Gastroesophageal sphincter (tissue), 4 donors: ENCODE measurements around the gene CMTM8. TPM values are rescaled to one million over a fixed set of nuclear protein-coding genes. Genes with fewer than 3 reads are reported as not detected.

Experiments
- ATAC-seq: fragments of 150-250 bp; one replicate; pipeline ENCODE4 v1.9.1; 2016; ENCODE audit warnings: mild to moderate bottlenecking, moderate library complexity
- H3K27ac ChIP-seq, 4 donors: fragments of 200-600 bp; sonication (generic) in 3 of 4; 1 replicate in 3 of 4; 2 replicates in 1 of 4; pipeline ENCODE4 v1.5.1; 2016 to 2019
- H3K27me3 ChIP-seq: fragments of 200-600 bp; sonication (generic); one replicate; pipeline ENCODE4 v1.5.1; 2019
- H3K36me3 ChIP-seq, 2 donors: fragments of 200-600 bp; sonication (generic); one replicate each; pipeline ENCODE4 v1.5.1; 2019; ENCODE audit warnings: control low read depth in 1 of 2
- H3K4me1 ChIP-seq, 3 donors: fragments of 200-600 bp; sonication (generic); 1 replicate in 2 of 3; 2 replicates in 1 of 3; pipeline ENCODE4 v1.5.1; 2016 to 2019; ENCODE audit warnings: control low read depth in 2 of 3
- H3K4me3 ChIP-seq, 2 donors: fragments of 200-600 bp; sonication (generic); one replicate each; pipeline ENCODE4 v1.5.1; 2019; ENCODE audit warnings: mild to moderate bottlenecking in 1 of 2, moderate library complexity in 1 of 2
- H3K9me3 ChIP-seq, 3 donors: fragments of 200-600 bp; sonication (generic); one replicate each; pipeline ENCODE4 v1.5.1; 2017 to 2019; ENCODE audit warnings: control low read depth in 2 of 3
- CTCF ChIP-seq, 4 experiments: fragments of 200-600 bp in 2 of 4; fragments of 450-650 bp in 2 of 4; sonication (generic) in 1 of 4; IDR thresholded peaks; one replicate each; pipeline ENCODE4 v1.5.1; 2017 to 2019; ENCODE audit warnings: antibody characterized with exemption in 4 of 4, mild to moderate bottlenecking in 2 of 4, moderate library complexity in 2 of 4
- EP300 ChIP-seq: sonication (generic); formaldehyde crosslinking; IDR thresholded peaks from one replicate; pipeline ENCODE4 v1.6.1; 2017; ENCODE audit warnings: antibody characterized with exemption, mild to moderate bottlenecking
- POLR2A ChIP-seq, 2 donors: fragments of 450-650 bp; IDR thresholded peaks; one replicate each; pipeline ENCODE4 v1.6.1; 2017; ENCODE audit warnings: antibody characterized with exemption in 2 of 2, mild to moderate bottlenecking in 2 of 2, moderate library complexity in 1 of 2
- POLR2AphosphoS5 ChIP-seq: sonication (generic); formaldehyde crosslinking; IDR thresholded peaks from one replicate; pipeline ENCODE4 v1.6.1; 2017; ENCODE audit warnings: antibody characterized with exemption
- whole genome bisulfite sequencing, 2 donors: methylation state at CpG; one replicate each; pipeline ENCODE4 v1.1.5; 2018; ENCODE audit warnings: low coverage in 1 of 2; 5-methylcytosine and 5-hydroxymethylcytosine counted together
- total RNA-seq, 4 donors: library from RNA; depleted of rRNA; stranded (reverse); fragments of >200 nt; gene quantifications; one replicate each; pipeline ENCODE4 v1.1.0, GENCODE V29; 2016

Gene CMTM8
- total RNA-seq, 4 donors from 2014 or later, result 1.2 to 3.1 (median 1.6) TPM

GRCh38 chr3:32355751-32356291 is 117.3 kb downstream of the CMTM8 start:
- H3K9me3 ChIP-seq, result no peaks in the 10 kb centered on the region
- ATAC-seq, result no peak
- no peaks in the 10 kb centered on the region for H3K4me1 ChIP-seq
- TF ChIP-seq CTCF (IDR thresholded peaks at IDR 0.05), result no peak
- no peak for TF ChIP-seq EP300
- no peak for TF ChIP-seq POLR2AphosphoS5
- TF ChIP-seq POLR2A (IDR thresholded peaks at IDR 0.05), result no peak
- peaks cover 6% of the 10 kb centered on the region for H3K27me3 ChIP-seq
- 72 to 81% methylated on average over 7 to 8 of the region's 8 CpGs for WGBS, 2 donors
- H3K27ac ChIP-seq, result no peak overlapping the region
- H3K4me3 ChIP-seq, result no peak overlapping the region
- no peaks in the 10 kb centered on the region for H3K36me3 ChIP-seq

GRCh38 chr3:32359766-32360492 is 121.4 kb downstream of the CMTM8 start:
- TF ChIP-seq POLR2AphosphoS5 (no peak), POLR2A (IDR thresholded peaks at IDR 0.05) (no peak), EP300 (no peak), CTCF (IDR thresholded peaks at IDR 0.05) (no peak)
- no peak for ATAC-seq
- no peaks in the 10 kb centered on the region for H3K4me1 ChIP-seq
- no peak overlapping the region for H3K4me3 ChIP-seq
- H3K27ac ChIP-seq, result no peak overlapping the region
- no peaks in the 10 kb centered on the region for H3K36me3 ChIP-seq
- H3K27me3 ChIP-seq, result peaks cover 6% of the 10 kb centered on the region
- 88 to 100% methylated on average over 4 to 5 of the region's 5 CpGs for WGBS, 2 donors
- H3K9me3 ChIP-seq, result no peaks in the 10 kb centered on the region

- ATAC-seq, result no peak
- TF ChIP-seq CTCF (IDR thresholded peaks at IDR 0.05) (no peak), EP300 (no peak), POLR2A (IDR thresholded peaks at IDR 0.05) (no peak), POLR2AphosphoS5 (no peak)
- WGBS, 2 donors, result 20 to 49% methylated on average over 1 to 2 of the region's 4 CpGs
Observed at GRCh38 chr3:32360493-32360827, 122.0 kb downstream of the CMTM8 start.

GRCh38 chr3:32366638-32367397 is 128.3 kb downstream of the CMTM8 start:
- TF ChIP-seq POLR2AphosphoS5 (no peak), POLR2A (IDR thresholded peaks at IDR 0.05) (no peak), CTCF (IDR thresholded peaks at IDR 0.05) (no peak), EP300 (no peak)
- Histone ChIP-seq H3K4me3 (no peak overlapping the region), H3K36me3 (no peaks in the 10 kb centered on the region), H3K27me3 (no peaks in the 10 kb centered on the region), H3K27ac (no peak overlapping the region), H3K4me1 (no peaks in the 10 kb centered on the region), H3K9me3 (no peaks in the 10 kb centered on the region)
- ATAC-seq, result no peak
- WGBS, 2 donors, result 64 to 77% methylated on average over 5 to 6 of the region's 6 CpGs

More at GRCh38 chr3:32360493-32360827, 122.0 kb downstream of the CMTM8 start:
- H3K9me3 ChIP-seq, result no peaks in the 10 kb centered on the region
- no peaks in the 10 kb centered on the region for H3K36me3 ChIP-seq
- no peaks in the 10 kb centered on the region for H3K4me1 ChIP-seq
- H3K27ac ChIP-seq, result no peak overlapping the region
- no peak overlapping the region for H3K4me3 ChIP-seq
- peaks cover 6% of the 10 kb centered on the region for H3K27me3 ChIP-seq
